ENCODE results near the gene SYAP1. TPM values are rescaled to one million over a fixed set of nuclear protein-coding genes. Genes with fewer than 3 reads are reported as not detected.

The SYAP1 gene
- total and polyA plus RNA-seq, 9 of the 15 experiments (the other 6 are each of a cell fraction or from before 2014, with no cell fraction given) = 5.7 to 35.3 (median 27.6) TPM

- TF ChIP-seq SOX6 (IDR thresholded peaks at IDR 0.05) (peak; percentile 84), SAP30 (IDR thresholded peaks at IDR 0.05; ENCODE audit: borderline replicate concordance, insufficient read depth, low read depth, low read length, poor library complexity, severe bottlenecking) (no peak), AFF1 (IDR thresholded peaks at IDR 0.05; ENCODE audit: low read depth in 1 of 2, partially characterized antibody in 2 of 2) (no peak), TEAD1 (CRISPR knock-in tag; IDR thresholded peaks at IDR 0.05) (no peak)
Measured at GRCh38 chrX:16733013-16733412, 13.6 kb downstream of the SYAP1 start (continued).

- ChIA-PET POLR2A (interaction anchor here (1.0 kb wide), 1 partner anchor 15 kb away, joined by 3 read pairs; no protein-coding TSS in a partner anchor), CTCF (ENCODE audit: low intra/inter-chr PET ratio) (no interaction called here)
- no peak for FAIRE-seq
- Histone ChIP-seq H3K4me1 (replicated peaks in 1 of 2; ENCODE audit: control insufficient read depth in 2 of 2, insufficient read depth in 2 of 2, low read length in 2 of 2) (no peaks in the 10 kb centered on the region; a peak in 3 of 5 replicates), H3K27ac (ENCODE audit: extremely low read depth, low read depth, low read length) (no peak overlapping the region), H2AFZ (ENCODE audit: low read depth, low read length) (no peak overlapping the region), H3K36me3 (ENCODE audit: control insufficient read depth, insufficient read depth, low read length) (peaks cover 55% of the 10 kb centered on the region; the same call in 2 of the 3 replicates), H3K79me2 (ENCODE audit: control insufficient read depth, insufficient read depth, low read length) (peaks cover 8% of the 10 kb centered on the region; the same call in 2 of the 3 replicates), H3K4me3 (no peak overlapping the region), H3K27me3 (ENCODE audit: control insufficient read depth in 2 of 2, insufficient read depth in 2 of 2, low read length in 2 of 2) (no peaks in the 10 kb centered on the region), H3K4me2 (ENCODE audit: insufficient read depth, low read length) (no peak overlapping the region), H4K20me1 (replicated peaks; ENCODE audit: control insufficient read depth, insufficient read depth, low read length) (no peaks in the 10 kb centered on the region), H3K9me1 (ENCODE audit: control insufficient read depth, insufficient read depth, low read length) (no peaks in the 10 kb centered on the region), H3K9ac (ENCODE audit: insufficient read depth in 1 of 2, low read depth in 2 of 2, low read length in 2 of 2) (no peak overlapping the region), H3K9me3 (replicated peaks; ENCODE audit: control insufficient read depth, insufficient read depth, low read depth, low read length) (no peaks in the 10 kb centered on the region)
- intact Hi-C loops (cut with micrococcal nuclease) (no loop called here), in situ Hi-C loops (cut with MboI) (no loop called here)
- no peak for ATAC-seq
- no TSS peak for BruUV-seq (replicated peaks)
- no peak for DNase-seq (ENCODE audit: extremely low read depth in 1 of 4, low spot score in 3 of 4)
- WGBS (ENCODE audit: insufficient coverage, low coverage, missing lambda C conversion rate) = 91% methylated on average over 5 of the region's 5 CpGs
- TF ChIP-seq TEAD4 (IDR thresholded peaks at IDR 0.05; ENCODE audit: low read length) (no peak), TEAD4 (CRISPR knock-in tag; IDR thresholded peaks at IDR 0.05; ENCODE audit: borderline replicate concordance) (no peak), TAF15 (IDR thresholded peaks at IDR 0.05; ENCODE audit: low read depth, low read length) (no peak), PML (IDR thresholded peaks at IDR 0.05; ENCODE audit: low read length) (no peak), NCOR1 (IDR thresholded peaks at IDR 0.05) (no peak), RB1 (IDR thresholded peaks at IDR 0.05; ENCODE audit: low read depth) (no peak), EWSR1 (IDR thresholded peaks at IDR 0.05; ENCODE audit: borderline replicate concordance, low read depth, partially characterized antibody) (no peak), DPF2 (IDR thresholded peaks at IDR 0.05) (no peak), CUX1 (CRISPR knock-in tag; IDR thresholded peaks at IDR 0.05) (no peak)
Measured at GRCh38 chrX:16737024-16737423, 17.6 kb downstream of the SYAP1 start.

Measured in K562 (cell line).